Kidney epithelial cell (primary cell): ENCODE data around the gene GAS7. TPM values are rescaled to one million over a fixed set of nuclear protein-coding genes. Genes with fewer than 3 reads are reported as not detected.
A peak's percentile ranks its signal among the peaks of the same experiment; 100 is the strongest.

Experiments
- DNase-seq: peaks from one replicate; pipeline ENCODE4 v3.0.0-alpha.2; 2010; ENCODE audit warnings: low read depth
- H3K27me3 ChIP-seq: 2 replicates; pipeline ENCODE4 v1.6.0; 2011; ENCODE audit warnings: low read length; ENCODE audit not compliant: control insufficient read depth, insufficient read depth
- H3K36me3 ChIP-seq: 2 replicates; pipeline ENCODE4 v1.5.1; 2011; ENCODE audit warnings: low read length; ENCODE audit not compliant: control insufficient read depth, insufficient read depth
- H3K4me3 ChIP-seq: 2 replicates; pipeline ENCODE4 v1.5.1; 2011; ENCODE audit warnings: low read depth, mild to moderate bottlenecking, control low read depth, low read length
- total RNA-seq: library from RNA; depleted of rRNA; stranded (reverse); fragments of >200 nt; gene quantifications from 2 replicates; pipeline ENCODE4 v1.2.3, GENCODE V29; 2015
- TF ChIP-seq, protein P1 (sequence below): IDR thresholded peaks from 2 replicates; pipeline ENCODE4 v1.5.1; 2011; ENCODE audit warnings: mild to moderate bottlenecking, moderate library complexity, low read length, control low read depth, inconsistent platforms; ENCODE audit not compliant: insufficient read depth, poor library complexity, severe bottlenecking

GAS7 gene
- total RNA-seq, 1 donor from 2014 or later, result 3.6 TPM

DNA sequence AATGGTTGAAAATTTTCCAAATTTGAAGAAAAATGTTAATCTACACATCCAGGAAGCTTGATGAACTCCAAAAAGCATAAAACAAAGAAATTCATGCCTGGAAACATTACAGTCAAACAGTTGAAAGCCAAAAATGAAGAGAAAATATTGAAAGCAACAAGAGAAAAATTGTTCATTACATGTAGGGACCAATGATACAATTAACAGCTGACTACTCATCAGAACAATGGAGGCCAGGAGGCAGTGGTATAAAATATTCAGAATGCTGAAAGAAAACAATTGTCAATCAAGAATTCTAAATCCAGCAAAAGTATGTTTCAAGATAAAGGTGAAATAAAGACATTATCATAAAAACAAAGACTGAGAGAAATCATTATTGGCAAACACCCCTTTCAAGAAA lies 315.0 kb downstream of the GAS7 start:
- DNase-seq, result no peak
- Histone ChIP-seq H3K36me3 (no peaks in the 10 kb centered on the region), H3K27me3 (no peaks in the 10 kb centered on the region), H3K4me3 (no peak overlapping the region)
- TF ChIP-seq, protein P1, sequence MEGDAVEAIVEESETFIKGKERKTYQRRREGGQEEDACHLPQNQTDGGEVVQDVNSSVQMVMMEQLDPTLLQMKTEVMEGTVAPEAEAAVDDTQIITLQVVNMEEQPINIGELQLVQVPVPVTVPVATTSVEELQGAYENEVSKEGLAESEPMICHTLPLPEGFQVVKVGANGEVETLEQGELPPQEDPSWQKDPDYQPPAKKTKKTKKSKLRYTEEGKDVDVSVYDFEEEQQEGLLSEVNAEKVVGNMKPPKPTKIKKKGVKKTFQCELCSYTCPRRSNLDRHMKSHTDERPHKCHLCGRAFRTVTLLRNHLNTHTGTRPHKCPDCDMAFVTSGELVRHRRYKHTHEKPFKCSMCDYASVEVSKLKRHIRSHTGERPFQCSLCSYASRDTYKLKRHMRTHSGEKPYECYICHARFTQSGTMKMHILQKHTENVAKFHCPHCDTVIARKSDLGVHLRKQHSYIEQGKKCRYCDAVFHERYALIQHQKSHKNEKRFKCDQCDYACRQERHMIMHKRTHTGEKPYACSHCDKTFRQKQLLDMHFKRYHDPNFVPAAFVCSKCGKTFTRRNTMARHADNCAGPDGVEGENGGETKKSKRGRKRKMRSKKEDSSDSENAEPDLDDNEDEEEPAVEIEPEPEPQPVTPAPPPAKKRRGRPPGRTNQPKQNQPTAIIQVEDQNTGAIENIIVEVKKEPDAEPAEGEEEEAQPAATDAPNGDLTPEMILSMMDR, result no peak

DNA sequence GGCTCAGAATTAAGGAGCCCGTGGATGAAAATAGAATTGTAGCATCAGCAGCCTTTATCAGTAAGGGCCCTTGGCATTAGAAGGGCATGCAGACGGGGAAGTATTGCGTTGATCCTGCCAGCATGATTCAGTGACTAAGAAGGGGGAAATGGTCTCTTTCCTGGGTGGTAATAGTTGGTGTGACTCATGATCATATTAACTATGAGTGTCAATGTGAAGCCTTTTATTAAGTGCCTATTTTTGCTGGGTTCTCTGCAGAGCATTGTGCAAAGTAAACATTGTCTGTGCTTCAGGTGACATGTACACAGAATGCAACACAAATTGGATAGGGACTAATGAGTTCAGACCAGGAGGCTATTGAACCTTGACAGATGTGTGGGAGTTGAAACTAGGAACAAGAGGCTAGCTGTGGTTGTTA lies 317.8 kb downstream of the GAS7 start:
- peak; percentile 72 for DNase-seq
- TF ChIP-seq, protein P1, result no peak
- Histone ChIP-seq H3K4me3 (no peak overlapping the region), H3K36me3 (no peaks in the 10 kb centered on the region), H3K27me3 (no peaks in the 10 kb centered on the region)

DNA sequence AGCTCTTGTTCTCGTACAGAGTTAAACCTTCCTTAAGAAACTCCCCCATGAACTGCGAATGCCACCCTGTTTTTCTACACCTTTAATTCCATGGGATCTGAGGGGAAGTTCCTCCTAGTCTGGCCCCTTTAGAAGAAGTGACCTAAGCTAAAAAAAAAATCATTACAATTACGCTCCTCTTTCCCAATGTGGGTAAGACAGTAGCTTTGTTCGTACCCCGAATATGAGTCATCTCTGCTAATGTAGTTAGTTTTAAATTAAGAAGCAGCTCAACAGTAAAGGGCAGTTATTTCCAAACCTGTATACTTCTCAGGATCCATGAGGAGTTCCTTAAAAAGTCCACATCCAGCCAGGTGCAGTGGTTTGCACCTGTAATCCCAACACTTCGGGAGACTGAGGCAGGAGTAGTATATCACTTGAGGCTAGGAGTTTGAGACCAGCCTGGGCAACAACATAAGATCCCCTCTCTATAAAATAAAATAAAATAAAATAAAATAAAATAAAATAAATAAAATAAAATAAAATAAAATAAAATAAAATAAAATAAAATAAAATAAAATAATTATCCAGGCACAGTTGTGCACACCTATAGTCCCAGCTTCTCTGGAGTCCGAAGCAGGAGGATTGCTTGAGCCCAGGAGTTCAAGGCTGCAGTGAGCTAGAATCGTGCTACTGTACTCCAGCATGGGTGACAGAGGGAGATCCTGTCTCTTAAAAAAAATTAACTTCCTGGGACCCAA lies 319.4 kb downstream of the GAS7 start:
- H3K36me3 ChIP-seq, result no peaks in the 10 kb centered on the region
- no peak overlapping the region for H3K4me3 ChIP-seq
- DNase-seq, result peak; percentile 45
- H3K27me3 ChIP-seq, result no peaks in the 10 kb centered on the region
- TF ChIP-seq, protein P1, result no peak

DNA sequence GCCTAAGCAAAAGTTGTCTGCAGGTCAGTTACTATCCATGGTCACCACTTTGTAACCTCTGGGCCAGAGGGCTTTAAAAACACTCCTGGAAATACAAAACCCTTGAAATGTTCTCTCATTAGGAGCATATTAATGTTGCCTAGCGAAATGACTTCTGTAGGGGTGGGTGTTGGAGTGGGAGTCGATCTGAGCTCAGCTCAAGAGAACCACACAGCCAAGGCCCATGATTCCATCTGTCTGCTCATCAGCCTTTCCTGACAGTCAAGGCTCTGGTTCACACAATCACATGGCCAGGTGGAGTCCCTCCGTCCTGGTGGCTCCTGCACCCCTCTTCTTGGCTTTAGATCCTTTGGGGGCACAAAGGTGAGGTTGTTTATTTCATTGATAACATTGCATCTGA lies 320.1 kb downstream of the GAS7 start:
- no peaks in the 10 kb centered on the region for H3K36me3 ChIP-seq
- no peaks in the 10 kb centered on the region for H3K27me3 ChIP-seq
- H3K4me3 ChIP-seq, result no peak overlapping the region
- DNase-seq, result no peak
- TF ChIP-seq, protein P1, result no peak

DNA sequence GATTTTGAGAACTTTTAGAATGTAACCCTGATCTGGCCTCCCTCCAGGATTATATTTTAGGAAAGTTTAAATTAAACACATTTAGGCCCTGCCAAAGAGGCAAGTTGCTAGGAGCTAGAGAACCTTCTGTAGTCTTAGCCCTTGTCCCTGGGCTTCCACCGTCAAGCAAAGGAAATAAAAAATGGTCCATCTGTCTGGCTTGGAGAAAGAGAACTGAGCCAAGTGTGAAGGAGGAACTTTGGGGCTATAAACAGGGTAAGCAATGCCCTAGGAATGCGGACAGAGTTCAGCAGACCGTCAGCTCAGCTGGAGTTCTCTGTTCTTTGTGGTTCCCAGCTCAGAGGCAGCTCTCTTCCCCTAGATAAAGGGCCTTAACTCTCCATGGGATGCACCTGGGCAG lies 323.0 kb downstream of the GAS7 start:
- TF ChIP-seq, protein P1, result no peak
- Histone ChIP-seq H3K4me3 (no peak overlapping the region), H3K36me3 (no peaks in the 10 kb centered on the region), H3K27me3 (no peaks in the 10 kb centered on the region)
- peak; percentile 42 for DNase-seq

DNA sequence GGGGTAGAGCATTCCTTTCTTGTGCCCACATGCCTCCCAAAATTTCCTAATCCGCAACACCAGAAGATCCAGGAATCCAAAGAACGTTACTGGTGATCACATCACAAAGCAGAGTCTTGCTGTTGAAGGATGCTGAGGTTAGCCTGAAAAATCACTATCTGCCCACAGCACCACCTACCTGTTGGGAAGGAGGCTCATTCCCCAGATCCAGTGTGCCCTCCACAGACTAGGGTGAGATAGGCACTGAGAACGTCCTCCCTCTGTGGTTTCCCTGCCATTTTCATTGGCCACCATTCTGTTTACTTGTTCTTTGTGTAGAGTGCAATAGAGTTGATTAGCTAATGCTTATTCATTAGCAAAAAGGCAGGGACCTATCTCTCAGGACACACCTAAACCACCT lies 323.7 kb downstream of the GAS7 start:
- TF ChIP-seq, protein P1, result no peak
- no peaks in the 10 kb centered on the region for H3K27me3 ChIP-seq
- no peak for DNase-seq
- no peaks in the 10 kb centered on the region for H3K36me3 ChIP-seq
- no peak overlapping the region for H3K4me3 ChIP-seq
